H1 (cell line): ENCODE data around the gene ATP23. TPM values are rescaled to one million over a fixed set of nuclear protein-coding genes. Genes with fewer than 3 reads are reported as not detected.

ENCODE experiments used
- ASH2L ChIP-seq: fragments of 200-600, 300-600 bp; sonication (generic); IDR thresholded peaks from one replicate; pipeline ENCODE4 v1.7.1; 2017; ENCODE audit warnings: low read length
- BCL11A ChIP-seq, 2 experiments: IDR thresholded peaks; one replicate each; pipeline ENCODE4 v1.6.1; 2011; ENCODE audit warnings: low read depth in 2 of 2, low read length in 2 of 2, mild to moderate bottlenecking in 2 of 2
- PHF8 ChIP-seq: fragments of 200-600 bp; sonication (generic); conservative IDR thresholded peaks from 2 replicates; pipeline ENCODE4 v1.7.1; 2012; ENCODE audit warnings: low read depth, mild to moderate bottlenecking, inconsistent platforms, low read length, moderate library complexity
- POU5F1 ChIP-seq: IDR thresholded peaks from 2 replicates; pipeline ENCODE4 v1.6.1; 2011; ENCODE audit warnings: low read depth, mild to moderate bottlenecking, low read length, moderate library complexity
- RXRA ChIP-seq: IDR thresholded peaks from 2 replicates; pipeline ENCODE4 v1.6.1; 2011; ENCODE audit warnings: low read depth, mild to moderate bottlenecking, low read length, moderate library complexity; ENCODE audit not compliant: insufficient read depth
- TAF1 ChIP-seq: IDR thresholded peaks from 2 replicates; pipeline ENCODE4 v1.6.1; 2011; ENCODE audit warnings: mild to moderate bottlenecking, low read depth, low read length
- polyA plus RNA-seq, 7 experiments: library from polyadenylated mRNA; depleted of rRNA in 3 of 7; stranded (reverse) in 5 of 7; unstranded in 2 of 7; fragments of >200 nt in 5 of 7; fragments of 200-250 nt in 2 of 7; gene quantifications; 1 replicate in 5 of 7; 2 replicates in 1 of 7; 4 replicates in 1 of 7; pipeline versions ENCODE4 v1.2.1 to v1.2.3, GENCODE V29; 2011 to 2013; ENCODE audit warnings: missing spikeins in 2 of 7, mixed read lengths in 2 of 7
- total RNA-seq: library from RNA; stranded (reverse); fragmentation: NEBNext Ultra II Directional; extraction: Animal tissue kit (Norgen Biotek cat#: 25700); gene quantifications from 2 replicates; pipeline ENCODE4 v1.2.1, GENCODE V29; 2021
- TF ChIP-seq, protein P1 (sequence below): IDR thresholded peaks from 2 replicates; pipeline ENCODE4 v1.6.1; 2012; ENCODE audit warnings: inconsistent platforms

ATP23 gene
- total and polyA plus RNA-seq, 2 of the 8 experiments (the other 6 are each of a cell fraction or from before 2014, with no cell fraction given), result 10.2 to 13.5 TPM

DNA sequence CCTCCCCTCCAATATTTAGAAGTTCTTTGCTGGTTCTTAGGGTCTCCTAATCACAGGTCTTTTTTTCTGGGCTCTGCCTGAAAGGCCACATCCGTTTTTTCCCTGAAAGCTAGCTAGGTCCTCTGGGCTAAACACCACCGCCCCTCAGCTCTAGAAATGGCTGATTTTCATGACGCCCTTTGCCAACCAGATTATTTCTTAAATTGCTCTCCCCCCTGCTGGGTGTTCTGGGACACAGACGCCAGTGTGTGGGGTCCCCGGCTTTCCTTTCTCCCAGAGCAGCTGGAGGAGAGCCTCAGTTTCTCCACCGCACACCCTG, 45.3 kb upstream of the ATP23 start (continued):
- TF ChIP-seq, protein P1, sequence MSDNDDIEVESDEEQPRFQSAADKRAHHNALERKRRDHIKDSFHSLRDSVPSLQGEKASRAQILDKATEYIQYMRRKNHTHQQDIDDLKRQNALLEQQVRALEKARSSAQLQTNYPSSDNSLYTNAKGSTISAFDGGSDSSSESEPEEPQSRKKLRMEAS, result no peak
- TF ChIP-seq TAF1, result no peak
- TF ChIP-seq PHF8, result no peak
- no peak for TF ChIP-seq POU5F1
- no peak for TF ChIP-seq ASH2L
- TF ChIP-seq RXRA, result no peak
- no peak for TF ChIP-seq BCL11A (IDR thresholded peaks at IDR 0.05; ENCODE audit: low read depth in 2 of 2, low read length in 2 of 2)
